Activated naive CD4-positive, alpha-beta T cell treated with anti-CD3 and anti-CD28 coated beads, Interleukin-2, amount 50 U/mL, for 72 hours (primary cell): ENCODE measurements around the gene MAPK14. TPM values are rescaled to one million over a fixed set of nuclear protein-coding genes. Genes with fewer than 3 reads are reported as not detected.
A peak's percentile ranks its signal among the peaks of the same experiment; 100 is the strongest.

Experiments
- ATAC-seq, 2 donors: fragments of 150-1000 bp; cut with Tn5 transposase; 2 replicates each; pipeline ENCODE4 v1.10.0; 2021; ENCODE audit warnings: mild to moderate bottlenecking in 2 of 2, moderate library complexity in 2 of 2
- DNase-seq, 2 donors: peaks; one replicate each; pipeline ENCODE4 v3.0.0; 2021 to 2022; ENCODE audit warnings: low spot score in 2 of 2
- H3K27ac Mint-ChIP-seq, 2 donors: one replicate each; pipeline ENCODE4 v1.8.0; 2022; ENCODE audit warnings: mild to moderate bottlenecking in 2 of 2, mixed read lengths in 2 of 2
- H3K36me3 Mint-ChIP-seq, 2 donors: one replicate each; pipeline ENCODE4 v1.8.0; 2022; ENCODE audit warnings: mixed read lengths in 2 of 2
- H3K9me3 Mint-ChIP-seq, 2 donors: one replicate each; pipeline ENCODE4 v1.8.0; 2022; ENCODE audit warnings: mixed read lengths in 2 of 2
- total RNA-seq, 2 donors: library from RNA; stranded (reverse); gene quantifications; one replicate each; pipeline ENCODE4 v1.2.3, GENCODE V29; 2022

The MAPK14 gene
- total RNA-seq, 2 donors from 2014 or later, result 45.3 to 51.5 TPM

GRCh38 chr6:36147294-36147693, 119.7 kb downstream of the MAPK14 start:
- no peak for DNase-seq
- H3K9me3 Mint-ChIP-seq, result peaks cover 4 to 10% of the 10 kb centered on the region in 2 donors
- ATAC-seq, result no peak
- H3K27ac Mint-ChIP-seq, result peak overlapping the region; percentile 8 to 70
- peaks cover 10 to 17% of the 10 kb centered on the region in 2 donors for H3K36me3 Mint-ChIP-seq

- H3K9me3 Mint-ChIP-seq, result peaks cover 4 to 10% of the 10 kb centered on the region in 2 donors
- no peak for DNase-seq
- ATAC-seq, result no peak
- peaks cover 10 to 15% of the 10 kb centered on the region in 2 donors for H3K36me3 Mint-ChIP-seq
- no peak overlapping the region for H3K27ac Mint-ChIP-seq
These were observed 121.9 kb downstream of the MAPK14 start for GRCh38 chr6:36149476-36149875.

GRCh38 chr6:36150283-36150682, 122.7 kb downstream of the MAPK14 start:
- peaks cover 10 to 19% of the 10 kb centered on the region in 2 donors for H3K36me3 Mint-ChIP-seq
- no peak overlapping the region for H3K27ac Mint-ChIP-seq
- H3K9me3 Mint-ChIP-seq, result peaks cover 4 to 10% of the 10 kb centered on the region in 2 donors
- ATAC-seq (no peak), DNase-seq (no peak)

GRCh38 chr6:36154286-36154685, 126.7 kb downstream of the MAPK14 start:
- H3K9me3 Mint-ChIP-seq, result peaks cover 5% of the 10 kb centered on the region in 2 donors
- ATAC-seq (no peak), DNase-seq (no peak)
- H3K27ac Mint-ChIP-seq, result no peak overlapping the region
- H3K36me3 Mint-ChIP-seq, result peaks cover 0 to 18% of the 10 kb centered on the region in 2 donors

GRCh38 chr6:36155662-36156061, 128.1 kb downstream of the MAPK14 start:
- DNase-seq (no peak), ATAC-seq (no peak)
- H3K9me3 Mint-ChIP-seq, result peaks cover 5% of the 10 kb centered on the region in 2 donors
- no peak overlapping the region for H3K27ac Mint-ChIP-seq
- peaks cover 0 to 18% of the 10 kb centered on the region in 2 donors for H3K36me3 Mint-ChIP-seq

- peaks cover 5% of the 10 kb centered on the region in 2 donors for H3K9me3 Mint-ChIP-seq
- peaks cover 0 to 14% of the 10 kb centered on the region in 2 donors for H3K36me3 Mint-ChIP-seq
- no peak for DNase-seq
- no peak for ATAC-seq
- H3K27ac Mint-ChIP-seq, result no peak overlapping the region
These were observed 132.6 kb downstream of the MAPK14 start for GRCh38 chr6:36160147-36160760.

Other genes starting within 250 kb of the MAPK14 start
- gene CLPSL1, start 246.8 kb upstream of the MAPK14 start, total RNA-seq, result not detected
- not detected for gene CLPS, start 230.5 kb upstream of the MAPK14 start, total RNA-seq
- gene LHFPL5, start 222.5 kb upstream of the MAPK14 start, total RNA-seq, result not detected
- gene SRPK1, start 106.7 kb upstream of the MAPK14 start, total RNA-seq, result 100 to 1,000 TPM; 102 to 138 TPM
- under 1 TPM in 1 of 2 donors, not detected in 1; 0.25 TPM for gene SLC26A8, start 3.2 kb upstream of the MAPK14 start, total RNA-seq
- gene MAPK13, start 102.7 kb downstream of the MAPK14 start, total RNA-seq, result 10 to 100 TPM; 33.6 to 58.9 TPM
- gene BRPF3, start 168.9 kb downstream of the MAPK14 start, total RNA-seq, result 10 to 100 TPM; 17.7 to 21.6 TPM
- not detected for gene PNPLA1, start 242.3 kb downstream of the MAPK14 start, total RNA-seq